ENCODE measurements around the gene KCNN4. TPM values are rescaled to one million over a fixed set of nuclear protein-coding genes. Genes with fewer than 3 reads are reported as not detected.

The KCNN4 gene
- total and polyA plus RNA-seq, 2 of the 13 experiments (the other 11 are each of a cell fraction or from before 2014, with no cell fraction given) = 0.13 to 0.25 TPM

GRCh38 chr19:43754503-43755255 lies 26.1 kb downstream of the KCNN4 start, which contains the start of gene SMG9 (continued):
- TF ChIP-seq ZNF512 (CRISPR knock-in tag; IDR thresholded peaks at IDR 0.05) (0 out of 2 replicates have a peak, but pooled peaks have one; percentile 25), ZNF451 (CRISPR knock-in tag; IDR thresholded peaks at IDR 0.05) (no peak), ZBTB7A (CRISPR knock-in tag; IDR thresholded peaks at IDR 0.05) (no peak; the same call in 1 of the 2 replicates), MLXIP (CRISPR knock-in tag; IDR thresholded peaks at IDR 0.05; ENCODE audit: borderline replicate concordance) (no peak), HNRNPUL1 (IDR thresholded peaks at IDR 0.05; ENCODE audit: low read depth, low read length) (no peak), POLR2AphosphoS2 (IDR thresholded peaks at IDR 0.05; ENCODE audit: low read depth, low read length) (no peak), ATAD3A (CRISPR knock-in tag; IDR thresholded peaks at IDR 0.05) (no peak), ZNF263 (CRISPR knock-in tag; IDR thresholded peaks at IDR 0.05) (peak; percentile 68; the same call in 1 of the 2 replicates), ZNF646 (CRISPR knock-in tag; IDR thresholded peaks at IDR 0.05) (no peak), CEBPB (IDR thresholded peaks at IDR 0.05; ENCODE audit: borderline replicate concordance, low read depth, low read length) (no peak), SP4 (CRISPR knock-in tag; IDR thresholded peaks at IDR 0.05) (peak; percentile 71), FOXO1 (CRISPR knock-in tag; IDR thresholded peaks at IDR 0.05) (no peak), ZNF136 (CRISPR knock-in tag; IDR thresholded peaks at IDR 0.05; ENCODE audit: low read depth) (no peak)
- TF ChIP-seq, protein P1, sequence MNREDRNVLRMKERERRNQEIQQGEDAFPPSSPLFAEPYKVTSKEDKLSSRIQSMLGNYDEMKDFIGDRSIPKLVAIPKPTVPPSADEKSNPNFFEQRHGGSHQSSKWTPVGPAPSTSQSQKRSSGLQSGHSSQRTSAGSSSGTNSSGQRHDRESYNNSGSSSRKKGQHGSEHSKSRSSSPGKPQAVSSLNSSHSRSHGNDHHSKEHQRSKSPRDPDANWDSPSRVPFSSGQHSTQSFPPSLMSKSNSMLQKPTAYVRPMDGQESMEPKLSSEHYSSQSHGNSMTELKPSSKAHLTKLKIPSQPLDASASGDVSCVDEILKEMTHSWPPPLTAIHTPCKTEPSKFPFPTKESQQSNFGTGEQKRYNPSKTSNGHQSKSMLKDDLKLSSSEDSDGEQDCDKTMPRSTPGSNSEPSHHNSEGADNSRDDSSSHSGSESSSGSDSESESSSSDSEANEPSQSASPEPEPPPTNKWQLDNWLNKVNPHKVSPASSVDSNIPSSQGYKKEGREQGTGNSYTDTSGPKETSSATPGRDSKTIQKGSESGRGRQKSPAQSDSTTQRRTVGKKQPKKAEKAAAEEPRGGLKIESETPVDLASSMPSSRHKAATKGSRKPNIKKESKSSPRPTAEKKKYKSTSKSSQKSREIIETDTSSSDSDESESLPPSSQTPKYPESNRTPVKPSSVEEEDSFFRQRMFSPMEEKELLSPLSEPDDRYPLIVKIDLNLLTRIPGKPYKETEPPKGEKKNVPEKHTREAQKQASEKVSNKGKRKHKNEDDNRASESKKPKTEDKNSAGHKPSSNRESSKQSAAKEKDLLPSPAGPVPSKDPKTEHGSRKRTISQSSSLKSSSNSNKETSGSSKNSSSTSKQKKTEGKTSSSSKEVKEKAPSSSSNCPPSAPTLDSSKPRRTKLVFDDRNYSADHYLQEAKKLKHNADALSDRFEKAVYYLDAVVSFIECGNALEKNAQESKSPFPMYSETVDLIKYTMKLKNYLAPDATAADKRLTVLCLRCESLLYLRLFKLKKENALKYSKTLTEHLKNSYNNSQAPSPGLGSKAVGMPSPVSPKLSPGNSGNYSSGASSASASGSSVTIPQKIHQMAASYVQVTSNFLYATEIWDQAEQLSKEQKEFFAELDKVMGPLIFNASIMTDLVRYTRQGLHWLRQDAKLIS (CRISPR knock-in tag; IDR thresholded peaks at IDR 0.05) = no peak
